BE2C (cell line): Measurements from ENCODE around the gene CD79A.

Experiments
- DNase-seq: peaks from one replicate; pipeline ENCODE4 v3.0.0-alpha.2; 2020
- H3K27me3 ChIP-seq: fragments of 250-450 bp; sonication (Bioruptor Pico); 2 replicates; pipeline ENCODE4 v1.5.1; 2020; ENCODE audit warnings: mild to moderate bottlenecking
- H3K36me3 ChIP-seq: fragments of 250-450 bp; sonication (Bioruptor Pico); 2 replicates; pipeline ENCODE4 v1.5.1; 2020; ENCODE audit warnings: mild to moderate bottlenecking
- H3K4me1 ChIP-seq: fragments of 250-450 bp; sonication (Bioruptor Pico); 2 replicates; pipeline ENCODE4 v1.5.1; 2020
- H3K4me3 ChIP-seq: 2 replicates; pipeline ENCODE4 v1.5.1; 2011; ENCODE audit warnings: low read depth, low read length
- H3K9me3 ChIP-seq: fragments of 250-450 bp; sonication (Bioruptor Pico); 2 replicates; pipeline ENCODE4 v1.5.1; 2020
- TF ChIP-seq, protein P1 (sequence below): IDR thresholded peaks from 2 replicates; pipeline ENCODE4 v1.5.1; 2012; ENCODE audit warnings: mild to moderate bottlenecking, low read depth, low read length

The CD79A gene

DNA sequence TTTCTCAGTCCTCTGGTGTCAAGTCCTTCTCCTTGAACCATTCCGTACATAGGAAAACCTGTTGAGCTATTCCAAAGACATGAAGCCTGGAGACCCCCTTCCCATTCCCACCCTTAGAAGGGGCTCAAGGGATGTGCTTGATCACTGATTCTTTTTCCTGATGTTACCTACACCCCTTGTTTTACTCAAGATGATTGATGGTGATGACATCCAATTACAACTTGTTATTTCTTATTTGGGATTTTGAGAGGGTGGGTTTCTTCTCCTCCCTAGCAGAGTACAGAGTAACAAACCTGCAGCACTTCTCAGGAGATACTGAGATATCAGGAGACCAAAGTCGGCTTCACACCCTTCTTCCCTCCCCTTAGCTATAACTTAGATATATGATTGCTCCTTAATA, 23.7 kb upstream of the CD79A start:
- TF ChIP-seq, protein P1, sequence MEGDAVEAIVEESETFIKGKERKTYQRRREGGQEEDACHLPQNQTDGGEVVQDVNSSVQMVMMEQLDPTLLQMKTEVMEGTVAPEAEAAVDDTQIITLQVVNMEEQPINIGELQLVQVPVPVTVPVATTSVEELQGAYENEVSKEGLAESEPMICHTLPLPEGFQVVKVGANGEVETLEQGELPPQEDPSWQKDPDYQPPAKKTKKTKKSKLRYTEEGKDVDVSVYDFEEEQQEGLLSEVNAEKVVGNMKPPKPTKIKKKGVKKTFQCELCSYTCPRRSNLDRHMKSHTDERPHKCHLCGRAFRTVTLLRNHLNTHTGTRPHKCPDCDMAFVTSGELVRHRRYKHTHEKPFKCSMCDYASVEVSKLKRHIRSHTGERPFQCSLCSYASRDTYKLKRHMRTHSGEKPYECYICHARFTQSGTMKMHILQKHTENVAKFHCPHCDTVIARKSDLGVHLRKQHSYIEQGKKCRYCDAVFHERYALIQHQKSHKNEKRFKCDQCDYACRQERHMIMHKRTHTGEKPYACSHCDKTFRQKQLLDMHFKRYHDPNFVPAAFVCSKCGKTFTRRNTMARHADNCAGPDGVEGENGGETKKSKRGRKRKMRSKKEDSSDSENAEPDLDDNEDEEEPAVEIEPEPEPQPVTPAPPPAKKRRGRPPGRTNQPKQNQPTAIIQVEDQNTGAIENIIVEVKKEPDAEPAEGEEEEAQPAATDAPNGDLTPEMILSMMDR = no peak
- DNase-seq = no peak
- Histone ChIP-seq H3K4me3 (no peak overlapping the region), H3K9me3 (no peaks in the 10 kb centered on the region), H3K36me3 (no peaks in the 10 kb centered on the region), H3K27me3 (peaks cover 87% of the 10 kb centered on the region), H3K4me1 (no peaks in the 10 kb centered on the region)

DNA sequence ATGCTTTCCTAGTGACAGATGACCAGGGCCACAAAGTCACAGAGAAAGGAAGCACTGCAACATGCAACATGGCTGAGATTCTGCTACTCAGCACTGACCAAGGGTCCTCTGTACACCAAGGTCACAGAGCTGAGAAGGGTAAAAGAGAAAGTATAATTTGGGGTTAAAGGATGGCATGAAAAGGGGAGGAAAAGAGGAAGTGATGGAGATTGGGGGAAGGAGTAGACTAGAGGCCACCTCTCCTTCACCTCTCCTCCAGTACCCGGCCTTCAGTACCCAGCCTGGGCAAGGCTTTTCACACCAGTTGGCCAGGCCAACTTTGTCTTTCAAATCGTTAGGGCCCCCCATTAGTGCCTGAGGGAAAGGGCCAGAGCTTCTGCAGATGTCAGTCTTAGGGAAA, 23.3 kb upstream of the CD79A start:
- H3K27me3 ChIP-seq = peaks cover 83% of the 10 kb centered on the region
- TF ChIP-seq, protein P1 = no peak
- H3K4me1 ChIP-seq = no peaks in the 10 kb centered on the region
- H3K36me3 ChIP-seq = no peaks in the 10 kb centered on the region
- DNase-seq = no peak
- H3K4me3 ChIP-seq = no peak overlapping the region
- no peaks in the 10 kb centered on the region for H3K9me3 ChIP-seq

DNA sequence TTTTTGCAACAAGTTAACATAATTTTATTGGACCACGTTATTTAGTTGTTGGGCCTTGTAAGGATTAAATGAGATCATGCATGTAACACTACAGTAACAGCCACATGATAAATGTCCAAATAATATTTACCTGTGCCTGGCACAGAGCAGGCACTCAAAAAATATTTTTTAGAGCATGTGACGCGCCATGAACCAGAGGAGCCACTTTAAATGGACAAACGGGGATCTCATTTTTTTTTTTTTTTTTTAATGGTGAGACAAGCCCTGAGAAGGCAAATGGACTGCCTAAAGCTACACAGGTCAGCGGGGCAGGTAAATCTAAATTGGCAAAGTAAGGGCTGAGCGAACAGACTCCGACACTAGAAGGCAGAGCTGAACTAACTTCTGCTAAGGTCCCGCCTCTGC, 17.9 kb upstream of the CD79A start:
- H3K9me3 ChIP-seq = no peaks in the 10 kb centered on the region
- H3K4me1 ChIP-seq = no peaks in the 10 kb centered on the region; the same call in 1 of the 2 replicates
- DNase-seq = no peak
- TF ChIP-seq, protein P1 = no peak
- peaks cover 35% of the 10 kb centered on the region for H3K27me3 ChIP-seq
- peak overlapping the region; percentile 91 for H3K4me3 ChIP-seq
- H3K36me3 ChIP-seq = peaks cover 41% of the 10 kb centered on the region

DNA sequence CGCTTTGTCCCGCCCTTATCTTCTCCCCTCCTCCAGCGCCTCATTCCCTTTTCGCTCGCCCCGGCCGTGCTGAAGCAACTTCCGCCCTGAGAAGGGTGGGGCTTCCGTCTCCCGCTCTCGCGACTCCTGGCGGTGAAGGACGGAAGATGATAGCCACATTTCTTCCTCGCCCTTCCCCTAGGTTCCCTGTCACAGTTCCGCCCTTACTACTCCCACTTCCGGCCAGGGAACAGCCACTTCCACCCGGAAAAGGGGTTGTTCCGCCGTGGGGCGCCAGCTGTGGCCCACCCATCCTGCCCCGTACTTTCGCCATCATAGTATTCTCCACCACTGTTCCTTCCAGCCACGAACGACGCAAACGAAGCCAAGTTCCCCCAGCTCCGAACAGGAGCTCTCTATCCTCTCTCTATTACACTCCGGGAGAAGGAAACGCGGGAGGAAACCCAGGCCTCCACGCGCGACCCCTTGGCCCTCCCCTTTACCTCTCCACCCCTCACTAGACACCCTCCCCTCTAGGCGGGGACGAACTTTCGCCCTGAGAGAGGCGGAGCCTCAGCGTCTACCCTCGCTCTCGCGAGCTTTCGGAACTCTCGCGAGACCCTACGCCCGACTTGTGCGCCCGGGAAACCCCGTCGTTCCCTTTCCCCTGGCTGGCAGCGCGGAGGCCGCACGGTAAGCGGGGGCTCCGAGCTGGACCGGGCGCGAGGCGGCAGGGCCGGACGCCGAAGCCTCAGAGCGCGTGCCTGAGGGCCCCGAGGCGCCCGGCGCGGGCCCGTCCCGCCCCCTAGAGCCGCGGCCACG, 17.3 kb upstream of the CD79A start, which contains the start of gene RPS19:
RPS19 (plus strand) TSS at position 638 of the 801 bp plus-strand sequence. CDS start 520 bp downstream, outside the sequence.
- peaks cover 29% of the 10 kb centered on the region for H3K27me3 ChIP-seq
- H3K36me3 ChIP-seq = peaks cover 47% of the 10 kb centered on the region
- TF ChIP-seq, protein P1 = peak; percentile 60
- H3K9me3 ChIP-seq = no peaks in the 10 kb centered on the region
- no peaks in the 10 kb centered on the region; the same call in 1 of the 2 replicates for H3K4me1 ChIP-seq
- DNase-seq = peak; percentile 98
- H3K4me3 ChIP-seq = peak within 1 kb of the TSS; percentile 91

DNA sequence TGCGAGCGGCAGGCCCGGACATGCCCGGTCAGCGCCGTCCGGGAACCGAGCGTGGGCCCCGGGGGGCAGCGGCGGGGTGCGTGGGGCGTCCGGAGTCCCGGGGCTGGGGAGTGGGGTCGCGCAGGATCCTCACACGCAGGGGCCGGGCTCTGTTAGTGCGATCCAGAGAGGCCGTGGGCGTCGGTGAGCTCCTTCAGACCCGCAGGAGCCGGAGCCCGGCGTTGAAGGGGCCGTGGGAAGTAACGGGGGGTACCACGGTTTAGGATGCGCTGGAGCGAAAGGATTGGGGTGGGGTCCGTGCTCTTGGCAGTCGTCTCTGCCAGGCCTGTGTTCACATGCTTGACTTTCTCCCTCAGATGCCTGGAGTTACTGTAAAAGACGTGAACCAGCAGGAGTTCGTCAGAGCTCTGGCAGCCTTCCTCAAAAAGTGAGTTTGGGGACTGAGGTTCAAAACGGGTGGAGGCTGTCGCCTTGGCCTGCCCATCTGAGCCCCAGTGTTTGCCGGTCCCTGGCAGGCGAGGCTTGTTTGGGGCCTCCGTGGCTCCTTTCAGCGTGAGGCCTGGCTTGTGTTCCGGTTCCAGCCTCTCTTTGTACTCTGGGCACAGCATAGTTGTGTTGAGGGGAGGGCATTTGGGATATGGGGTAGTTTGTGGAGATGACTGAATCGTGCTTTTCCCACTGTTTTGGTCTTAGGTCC, 16.5 kb upstream of the CD79A start:
- Histone ChIP-seq H3K36me3 (peaks cover 55% of the 10 kb centered on the region), H3K4me1 (no peaks in the 10 kb centered on the region; the same call in 1 of the 2 replicates), H3K9me3 (no peaks in the 10 kb centered on the region), H3K27me3 (peaks cover 21% of the 10 kb centered on the region), H3K4me3 (peak overlapping the region; percentile 91)
- TF ChIP-seq, protein P1 = no peak
- DNase-seq = no peak
